Measurements from ENCODE around the gene APOBEC2.

APOBEC2 gene

DNA sequence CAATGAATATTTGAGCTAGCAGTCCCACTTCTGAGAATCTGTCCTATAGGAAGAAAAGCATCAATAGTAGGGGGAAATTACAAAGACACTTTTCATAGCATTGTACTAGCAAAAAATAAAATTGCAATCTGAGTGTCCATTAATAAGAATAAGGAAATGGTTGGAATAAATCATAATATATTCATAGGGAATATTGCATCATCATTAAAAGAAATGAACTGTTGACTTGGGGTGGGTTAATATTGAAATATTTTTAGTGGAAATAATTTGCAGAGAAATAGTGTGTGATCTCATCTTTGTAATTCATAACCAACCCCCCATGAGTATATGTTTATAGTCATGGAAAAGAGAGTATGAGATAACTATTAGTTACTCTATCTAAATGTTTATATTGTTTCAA, 32.2 kb downstream of the APOBEC2 start:
- Histone ChIP-seq H3K9ac (ENCODE audit: low read length) (no peak overlapping the region), H3K36me3 (ENCODE audit: control insufficient read depth, insufficient read depth, low read length) (peaks cover 11% of the 10 kb centered on the region), H3K27ac (ENCODE audit: low read depth, low read length) (no peak overlapping the region), H3K4me1 (ENCODE audit: control insufficient read depth, insufficient read depth, low read length) (no peaks in the 10 kb centered on the region), H3K4me3 (ENCODE audit: low read length) (no peak overlapping the region), H3K27me3 (ENCODE audit: control insufficient read depth, insufficient read depth, low read length) (no peaks in the 10 kb centered on the region)

DNA sequence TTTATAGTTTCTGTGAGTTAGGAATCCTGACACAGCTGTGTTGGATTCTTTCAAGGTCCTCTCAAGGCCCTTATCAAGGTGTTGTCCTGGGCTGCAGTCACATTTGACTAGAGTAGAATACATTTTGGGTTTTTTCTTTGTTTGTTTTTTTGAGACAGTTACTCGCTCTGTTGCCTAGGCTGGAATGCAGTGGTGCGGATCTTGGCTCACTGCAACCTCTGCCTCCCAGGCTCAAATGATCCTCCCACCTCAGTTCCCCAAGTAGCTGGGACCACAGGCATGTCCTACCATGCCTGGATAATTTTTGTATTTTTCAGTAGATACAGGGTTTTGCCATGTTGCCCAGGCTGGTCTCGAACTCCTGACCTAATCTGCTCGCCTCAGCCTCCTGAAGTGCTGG, 35.4 kb downstream of the APOBEC2 start:
- no peak overlapping the region for H3K4me3 ChIP-seq (ENCODE audit: low read length)
- H3K9ac ChIP-seq (ENCODE audit: low read length): no peak overlapping the region
- peaks cover 17% of the 10 kb centered on the region for H3K36me3 ChIP-seq (ENCODE audit: control insufficient read depth, insufficient read depth, low read length)
- H3K27me3 ChIP-seq (ENCODE audit: control insufficient read depth, insufficient read depth, low read length): no peaks in the 10 kb centered on the region
- no peak overlapping the region for H3K27ac ChIP-seq (ENCODE audit: low read depth, low read length)
- no peaks in the 10 kb centered on the region for H3K4me1 ChIP-seq (ENCODE audit: control insufficient read depth, insufficient read depth, low read length)

DNA sequence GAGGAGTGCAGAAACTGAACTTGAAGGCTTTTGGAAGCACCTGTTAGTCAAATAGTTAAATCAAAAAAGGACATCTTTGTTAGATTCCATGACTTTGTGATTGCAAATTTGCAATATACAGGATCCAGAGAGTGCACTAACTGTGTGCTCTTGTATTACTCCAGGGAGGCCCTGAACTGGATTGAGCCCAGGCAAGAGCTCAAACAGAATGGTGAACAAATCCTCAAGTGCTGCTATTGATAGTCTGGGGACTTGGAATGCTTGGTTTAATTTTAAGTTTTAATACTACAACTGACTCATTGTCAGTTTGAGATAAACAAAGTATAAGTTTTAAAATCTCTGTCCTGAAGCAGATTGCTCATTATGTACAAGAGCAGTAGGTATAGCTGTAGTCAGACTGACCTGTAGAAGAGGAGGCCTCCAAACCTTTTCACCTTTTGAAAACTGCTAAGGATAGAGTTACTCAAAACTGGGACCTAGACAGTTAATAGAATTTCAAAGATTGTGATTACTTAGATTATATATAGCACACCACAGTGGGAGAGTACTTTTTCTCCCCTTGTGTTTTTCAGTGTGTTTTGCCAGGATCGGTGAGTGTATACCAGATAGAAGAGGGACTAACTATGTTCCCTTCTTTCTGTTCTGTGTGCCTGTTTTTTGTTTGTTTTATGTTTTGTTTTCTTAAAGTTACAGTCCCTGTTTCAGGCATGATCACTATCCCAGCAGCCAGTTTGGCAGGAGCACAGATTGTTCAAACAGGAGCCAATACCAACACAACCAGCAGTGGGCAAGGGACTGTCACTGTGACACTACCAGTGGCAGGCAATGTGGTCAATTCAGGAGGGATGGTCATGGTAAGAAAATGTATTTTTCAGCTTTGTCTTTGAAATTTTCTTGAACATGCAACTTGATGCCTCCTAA, 38.1 kb downstream of the APOBEC2 start:
- Histone ChIP-seq H3K27me3 (ENCODE audit: control insufficient read depth, insufficient read depth, low read length) (no peaks in the 10 kb centered on the region), H3K36me3 (ENCODE audit: control insufficient read depth, insufficient read depth, low read length) (peaks cover 34% of the 10 kb centered on the region), H3K9ac (ENCODE audit: low read length) (no peak overlapping the region), H3K4me3 (ENCODE audit: low read length) (no peak overlapping the region), H3K4me1 (ENCODE audit: control insufficient read depth, insufficient read depth, low read length) (no peaks in the 10 kb centered on the region), H3K27ac (ENCODE audit: low read depth, low read length) (no peak overlapping the region)

DNA sequence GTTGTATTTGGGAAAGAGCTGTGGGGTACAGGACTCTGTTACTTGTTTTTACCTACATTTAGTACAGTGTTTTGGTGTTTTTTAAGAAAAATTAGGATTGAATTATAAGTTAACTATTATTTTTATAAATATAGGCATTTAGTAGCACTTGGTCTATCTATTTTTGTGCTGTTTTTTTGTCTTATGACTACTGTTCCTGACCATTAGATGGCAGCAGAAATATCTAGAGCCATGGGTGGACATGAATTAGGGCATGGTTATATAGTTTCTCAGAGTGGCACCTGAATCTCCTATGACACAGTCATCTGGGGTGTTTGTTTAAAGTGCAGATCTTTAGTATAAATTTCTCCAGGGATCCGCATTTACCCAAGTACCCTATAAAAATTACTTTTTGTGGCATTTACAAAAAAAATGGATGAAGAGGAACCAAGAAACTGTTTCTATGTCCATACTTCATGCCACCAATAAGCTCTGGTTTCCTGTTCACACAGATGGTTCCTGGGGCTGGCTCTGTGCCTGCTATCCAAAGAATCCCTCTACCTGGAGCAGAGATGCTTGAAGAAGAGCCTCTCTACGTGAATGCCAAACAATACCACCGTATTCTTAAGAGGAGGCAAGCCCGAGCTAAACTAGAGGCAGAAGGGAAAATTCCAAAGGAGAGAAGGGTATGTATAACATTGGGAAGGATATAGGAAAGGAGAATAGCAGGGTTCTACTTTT, 39.6 kb downstream of the APOBEC2 start:
- Histone ChIP-seq H3K4me3 (ENCODE audit: low read length) (no peak overlapping the region), H3K36me3 (ENCODE audit: control insufficient read depth, insufficient read depth, low read length) (peaks cover 47% of the 10 kb centered on the region), H3K9ac (ENCODE audit: low read length) (no peak overlapping the region), H3K4me1 (ENCODE audit: control insufficient read depth, insufficient read depth, low read length) (no peaks in the 10 kb centered on the region), H3K27me3 (ENCODE audit: control insufficient read depth, insufficient read depth, low read length) (no peaks in the 10 kb centered on the region), H3K27ac (ENCODE audit: low read depth, low read length) (no peak overlapping the region)

DNA sequence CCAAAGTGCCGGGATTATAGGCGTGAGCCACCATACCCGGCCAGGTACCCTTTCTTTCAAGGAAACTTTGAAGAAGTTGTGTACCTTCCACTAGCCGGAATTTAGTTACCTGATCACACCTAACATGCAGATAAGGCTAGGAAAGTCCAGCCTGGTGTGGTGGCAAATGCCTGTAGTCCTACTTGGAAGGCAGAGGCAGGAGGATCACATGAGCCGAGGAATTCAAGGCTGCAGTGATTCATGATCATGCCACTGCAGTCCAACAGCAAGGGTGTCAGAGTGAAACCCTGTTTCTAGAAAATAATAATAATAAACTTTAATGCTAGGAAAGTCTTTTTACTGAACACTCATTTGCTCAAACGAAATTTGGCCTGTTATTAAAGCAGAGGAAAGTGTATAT, 40.7 kb downstream of the APOBEC2 start:
- Histone ChIP-seq H3K4me3 (ENCODE audit: low read length) (no peak overlapping the region), H3K27ac (ENCODE audit: low read depth, low read length) (no peak overlapping the region), H3K4me1 (ENCODE audit: control insufficient read depth, insufficient read depth, low read length) (no peaks in the 10 kb centered on the region), H3K9ac (ENCODE audit: low read length) (no peak overlapping the region), H3K36me3 (ENCODE audit: control insufficient read depth, insufficient read depth, low read length) (peaks cover 49% of the 10 kb centered on the region), H3K27me3 (ENCODE audit: control insufficient read depth, insufficient read depth, low read length) (no peaks in the 10 kb centered on the region)

DNA sequence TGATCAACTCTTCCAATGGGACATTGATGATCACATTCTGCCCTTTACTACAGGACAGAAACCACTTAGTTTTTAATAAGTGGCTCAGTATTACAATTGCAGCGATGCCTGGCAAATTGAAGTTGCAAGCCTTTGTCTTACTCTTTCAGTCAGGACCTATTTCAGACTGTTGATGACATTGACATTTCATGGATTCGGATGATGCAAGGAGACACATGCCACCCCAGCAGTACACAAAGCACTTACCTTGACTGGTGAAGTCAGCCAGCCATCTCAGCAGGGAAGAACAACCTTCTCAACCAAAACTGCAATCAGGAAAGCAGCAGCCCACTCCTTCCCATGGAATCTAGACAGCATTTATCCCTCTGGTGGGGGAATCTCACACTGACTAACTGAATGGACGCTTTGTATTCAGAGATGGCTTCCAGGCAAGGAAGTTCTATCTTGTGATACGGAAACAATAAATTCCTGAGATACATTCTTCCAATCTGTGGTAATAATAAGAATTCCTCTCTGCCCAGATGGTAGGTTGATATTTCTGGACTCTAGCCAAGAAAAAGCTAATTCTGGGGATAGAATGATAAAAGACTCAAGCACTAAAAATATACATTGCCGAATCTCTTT, 44.6 kb downstream of the APOBEC2 start:
- H3K36me3 ChIP-seq (ENCODE audit: control insufficient read depth, insufficient read depth, low read length): peaks cover 45% of the 10 kb centered on the region
- H3K4me3 ChIP-seq (ENCODE audit: low read length): no peak overlapping the region
- no peak overlapping the region for H3K27ac ChIP-seq (ENCODE audit: low read depth, low read length)

DNA sequence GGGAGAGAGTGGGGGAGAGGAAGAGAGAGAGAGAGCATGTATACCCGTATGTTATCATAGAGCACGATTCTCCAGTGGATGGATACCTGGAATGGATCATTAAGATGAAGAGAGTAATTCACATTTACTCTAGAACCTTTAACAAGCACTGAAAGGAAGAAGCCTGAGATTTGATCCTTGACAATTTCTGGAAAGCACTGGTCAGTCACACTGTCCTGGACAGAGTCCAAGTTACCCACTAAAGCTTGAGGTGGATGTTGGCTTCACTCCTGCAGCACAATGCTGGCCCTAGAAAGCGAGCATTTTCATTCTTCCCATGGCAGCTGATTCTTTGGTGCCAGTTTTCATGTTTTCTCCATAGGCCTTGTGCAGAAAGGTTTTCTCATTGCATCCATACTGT, 45.4 kb downstream of the APOBEC2 start:
- Histone ChIP-seq H3K27ac (ENCODE audit: low read depth, low read length) (no peak overlapping the region), H3K4me3 (ENCODE audit: low read length) (no peak overlapping the region), H3K27me3 (ENCODE audit: control insufficient read depth, insufficient read depth, low read length) (no peaks in the 10 kb centered on the region), H3K36me3 (ENCODE audit: control insufficient read depth, insufficient read depth, low read length) (peaks cover 38% of the 10 kb centered on the region), H3K9ac (ENCODE audit: low read length) (no peak overlapping the region), H3K4me1 (ENCODE audit: control insufficient read depth, insufficient read depth, low read length) (no peaks in the 10 kb centered on the region)

More for the DNA sequence above, 44.6 kb downstream of the APOBEC2 start:
- Histone ChIP-seq H3K4me1 (ENCODE audit: control insufficient read depth, insufficient read depth, low read length) (no peaks in the 10 kb centered on the region), H3K27me3 (ENCODE audit: control insufficient read depth, insufficient read depth, low read length) (no peaks in the 10 kb centered on the region), H3K9ac (ENCODE audit: low read length) (no peak overlapping the region)

DNA sequence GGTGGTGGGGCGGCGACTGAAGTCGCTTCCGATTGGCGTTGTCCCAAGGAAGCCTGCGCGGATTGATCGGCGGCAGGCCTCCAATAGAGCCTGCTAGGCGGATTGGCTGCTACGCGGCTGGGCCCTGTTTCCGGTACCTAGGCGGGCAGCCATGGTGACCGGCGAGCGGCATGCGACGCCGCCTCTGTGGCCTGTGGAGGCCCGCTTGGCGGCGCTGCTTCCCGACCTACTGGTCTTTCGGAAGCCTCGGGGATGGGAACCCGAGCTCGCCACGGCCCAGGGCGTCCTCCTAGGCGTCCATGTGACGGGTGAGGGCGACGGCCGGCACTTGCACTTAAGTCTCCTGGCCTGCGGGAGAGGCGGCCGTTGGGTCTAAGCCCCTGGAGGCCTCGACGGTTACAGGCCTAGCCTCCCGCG, 47.9 kb downstream of the APOBEC2 start:
- Histone ChIP-seq H3K27me3 (ENCODE audit: control insufficient read depth, insufficient read depth, low read length) (no peaks in the 10 kb centered on the region), H3K4me3 (ENCODE audit: low read length) (no peak overlapping the region), H3K9ac (ENCODE audit: low read length) (no peak overlapping the region), H3K4me1 (ENCODE audit: control insufficient read depth, insufficient read depth, low read length) (no peaks in the 10 kb centered on the region), H3K36me3 (ENCODE audit: control insufficient read depth, insufficient read depth, low read length) (peaks cover 20% of the 10 kb centered on the region), H3K27ac (ENCODE audit: low read depth, low read length) (no peak overlapping the region)

DNA sequence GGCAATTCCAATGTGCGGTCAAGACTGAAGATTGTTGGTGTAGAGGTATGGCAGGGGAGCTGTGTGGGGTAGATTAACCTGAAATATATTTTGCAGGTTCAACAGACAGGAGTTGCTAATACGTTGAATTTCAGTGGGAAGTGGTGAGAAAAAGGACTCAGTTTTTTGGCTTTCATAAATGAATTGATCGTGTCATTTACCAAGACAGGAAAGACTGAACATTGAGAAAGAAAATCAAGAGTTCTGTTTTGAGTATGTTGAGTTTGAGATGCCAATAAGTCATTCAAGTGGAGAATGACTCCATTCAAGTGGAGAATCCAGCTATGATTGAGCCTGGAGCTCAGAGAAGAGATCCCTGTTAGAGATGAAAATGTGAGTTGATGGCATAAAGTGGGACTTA, 50.8 kb downstream of the APOBEC2 start:
- H3K4me1 ChIP-seq (ENCODE audit: control insufficient read depth, insufficient read depth, low read length): no peaks in the 10 kb centered on the region
- no peak overlapping the region for H3K9ac ChIP-seq (ENCODE audit: low read length)
- H3K27ac ChIP-seq (ENCODE audit: low read depth, low read length): no peak overlapping the region
- H3K27me3 ChIP-seq (ENCODE audit: control insufficient read depth, insufficient read depth, low read length): no peaks in the 10 kb centered on the region
- no peak overlapping the region for H3K4me3 ChIP-seq (ENCODE audit: low read length)
- H3K36me3 ChIP-seq (ENCODE audit: control insufficient read depth, insufficient read depth, low read length): peaks cover 3% of the 10 kb centered on the region

DNA sequence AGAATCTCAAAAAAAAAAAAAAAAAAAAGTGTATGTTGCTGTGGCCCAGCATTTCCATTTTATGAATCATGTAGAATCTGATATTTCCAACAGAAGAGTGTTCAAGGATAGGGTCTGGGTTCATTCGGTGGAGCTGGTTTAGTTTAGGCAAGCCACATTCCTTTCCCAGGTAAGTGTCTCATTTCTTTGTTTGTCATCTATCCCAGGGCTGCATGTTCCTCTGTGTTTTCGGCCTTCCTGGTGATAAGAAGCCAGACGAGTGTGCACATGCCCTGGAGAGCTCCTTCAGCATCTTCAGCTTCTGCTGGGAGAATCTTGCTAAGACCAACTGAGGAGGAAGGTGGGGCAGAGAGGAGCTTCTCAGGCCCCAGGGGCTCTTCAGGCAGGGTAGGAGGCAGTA, 58.0 kb downstream of the APOBEC2 start:
- Histone ChIP-seq H3K27me3 (ENCODE audit: control insufficient read depth, insufficient read depth, low read length) (no peaks in the 10 kb centered on the region), H3K4me1 (ENCODE audit: control insufficient read depth, insufficient read depth, low read length) (no peaks in the 10 kb centered on the region), H3K36me3 (ENCODE audit: control insufficient read depth, insufficient read depth, low read length) (no peaks in the 10 kb centered on the region), H3K9ac (ENCODE audit: low read length) (no peak overlapping the region), H3K4me3 (ENCODE audit: low read length) (no peak overlapping the region), H3K27ac (ENCODE audit: low read depth, low read length) (no peak overlapping the region)

Data from rectal smooth muscle tissue (tissue), 1 donor.